Endodermal cell (in vitro differentiated cells): Measurements from ENCODE around the gene ENPP7. TPM values are rescaled to one million over a fixed set of nuclear protein-coding genes. Genes with fewer than 3 reads are reported as not detected.

Experiments used
- DNase-seq: peaks from one replicate; pipeline ENCODE4 v3.0.0-alpha.2; 2017
- H3K27ac ChIP-seq: 2 replicates; pipeline ENCODE4 v1.5.1; 2013; ENCODE audit warnings: mild to moderate bottlenecking, low read depth, low read length, moderate library complexity
- H3K27me3 ChIP-seq: 2 replicates; pipeline ENCODE4 v1.6.1; 2013; ENCODE audit warnings: mild to moderate bottlenecking, low read length, moderate library complexity; ENCODE audit not compliant: insufficient read depth, control insufficient read depth, poor library complexity, severe bottlenecking
- H3K36me3 ChIP-seq: 2 replicates; pipeline ENCODE4 v1.7.0; 2013; ENCODE audit warnings: mild to moderate bottlenecking, low read length, moderate library complexity; ENCODE audit not compliant: control insufficient read depth, insufficient read depth
- H3K4me1 ChIP-seq: one replicate; pipeline ENCODE4 v1.7.0; 2013; ENCODE audit warnings: low read length; ENCODE audit not compliant: control insufficient read depth, insufficient read depth
- H3K4me3 ChIP-seq: 2 replicates; pipeline ENCODE4 v1.5.1; 2013; ENCODE audit warnings: mild to moderate bottlenecking, low read length, moderate library complexity
- H3K9ac ChIP-seq: 2 replicates; pipeline ENCODE4 v1.6.1; 2013; ENCODE audit warnings: mild to moderate bottlenecking, low read length, moderate library complexity; ENCODE audit not compliant: poor library complexity, severe bottlenecking; ENCODE audit errors: extremely low read depth
- H3K9me3 ChIP-seq: 2 replicates; pipeline ENCODE4 v1.6.1; 2013; ENCODE audit warnings: mild to moderate bottlenecking, low read length, moderate library complexity; ENCODE audit not compliant: control insufficient read depth
- H3K27ac Mint-ChIP-seq: 2 replicates; pipeline ENCODE4 v1.8.0; 2020; ENCODE audit warnings: mixed read lengths
- H3K27me3 Mint-ChIP-seq: 2 replicates; pipeline ENCODE4 v1.8.0; 2021; ENCODE audit warnings: mild to moderate bottlenecking, mixed read lengths; ENCODE audit not compliant: insufficient read depth
- H3K36me3 Mint-ChIP-seq: 2 replicates; pipeline ENCODE4 v1.8.0; 2020; ENCODE audit warnings: low read depth, mixed read lengths
- H3K4me1 Mint-ChIP-seq: 2 replicates; pipeline ENCODE4 v1.8.0; 2020; ENCODE audit warnings: mixed read lengths
- H3K4me3 Mint-ChIP-seq: 2 replicates; pipeline ENCODE4 v1.8.0; 2020; ENCODE audit warnings: mild to moderate bottlenecking, moderate library complexity, mixed read lengths
- H3K9me3 Mint-ChIP-seq: 2 replicates; pipeline ENCODE4 v1.8.0; 2020; ENCODE audit warnings: mild to moderate bottlenecking, mixed read lengths
- CTCF ChIP-seq: fragments of 200-600 bp; sonication (generic); conservative IDR thresholded peaks from 2 replicates; pipeline ENCODE4 v1.5.0; 2021; ENCODE audit warnings: antibody characterized with exemption, mild to moderate bottlenecking
- whole genome bisulfite sequencing, 2 experiments: methylation state at CpG; one replicate each; pipeline versions ENCODE4 v1.1.5 to v1.1.7; 2013; ENCODE audit warnings: missing lambda C conversion rate in 2 of 2, mixed read lengths in 1 of 2; ENCODE audit not compliant: insufficient coverage in 1 of 2, insufficient read length in 1 of 2; 5-methylcytosine and 5-hydroxymethylcytosine counted together
- long read RNA-seq, 4 experiments: library from polyadenylated mRNA in 2 of 4; library from RNA in 1 of 4; library from capped mRNA in 1 of 4; stranded (forward) in 3 of 4; unstranded in 1 of 4; transcript quantifications; one replicate each; pipeline ENCODE4 v2.0.0, GENCODE V29; 2020 to 2021; ENCODE audit warnings: inconsistent platforms in 1 of 4
- polyA plus RNA-seq, 2 experiments: library from polyadenylated mRNA; stranded (reverse); fragments of 50-300 nt; gene quantifications; one replicate each; pipeline ENCODE4 v1.2.3, GENCODE V29; 2013
- total RNA-seq, 2 donors: library from RNA; stranded (reverse); fragmentation: NEBNext Ultra II Directional in 1 of 2; extraction: Animal tissue kit (Norgen Biotek cat#: 25700) in 1 of 2; gene quantifications; 2 replicates in 1 of 2; 3 replicates in 1 of 2; pipeline ENCODE4 v1.2.1, GENCODE V29; 2021

The ENPP7 gene
- not detected for total RNA-seq
- not detected for polyA plus RNA-seq (2013, experiment 1 of 2)
- polyA plus RNA-seq (2013, experiment 2 of 2) = not detected
- long read RNA-seq, experiment 1 = 0 reads
- long read RNA-seq, experiment 2 = 0 reads
- long read RNA-seq, experiment 3 = 0 reads
- long read RNA-seq, experiment 4 = 0 reads

GRCh38 chr17:79730769-79731483 lies at the start of gene ENPP7:
Gene ENPP7, plus strand, starts transcription at chr17:79730943. Its CDS starts 197 bp downstream, at chr17:79731140.
- no peaks in the 10 kb centered on the region for H3K9me3 Mint-ChIP-seq
- no peaks in the 10 kb centered on the region for H3K36me3 ChIP-seq
- H3K27ac Mint-ChIP-seq = no peak within 1 kb of the TSS
- no peak for TF ChIP-seq CTCF
- no peak within 1 kb of the TSS for H3K4me3 ChIP-seq
- no peak within 1 kb of the TSS for H3K9ac ChIP-seq
- 88 to 92% methylated on average over 16 to 33 of the region's 33 CpGs for WGBS, 2 experiments
- no peak within 1 kb of the TSS for H3K4me3 Mint-ChIP-seq
- H3K27me3 Mint-ChIP-seq = no peaks in the 10 kb centered on the region
- no peaks in the 10 kb centered on the region for H3K36me3 Mint-ChIP-seq
- no peaks in the 10 kb centered on the region for H3K9me3 ChIP-seq
- no peak within 1 kb of the TSS for H3K27ac ChIP-seq
- no peaks in the 10 kb centered on the region for H3K27me3 ChIP-seq
- DNase-seq = peak; percentile 46
- H3K4me1 ChIP-seq = no peaks in the 10 kb centered on the region
- H3K4me1 Mint-ChIP-seq = peaks cover 5% of the 10 kb centered on the region

- TF ChIP-seq CTCF = peak; percentile 47
- Histone ChIP-seq H3K9me3 (no peaks in the 10 kb centered on the region), H3K9ac (no peak overlapping the region), H3K36me3 (no peaks in the 10 kb centered on the region), H3K4me3 (no peak overlapping the region), H3K4me1 (no peaks in the 10 kb centered on the region), H3K27ac (no peak overlapping the region), H3K27me3 (no peaks in the 10 kb centered on the region)
- H3K27me3 Mint-ChIP-seq = peaks cover 2% of the 10 kb centered on the region
- H3K27ac Mint-ChIP-seq = no peak overlapping the region
- H3K4me1 Mint-ChIP-seq = no peaks in the 10 kb centered on the region
- no peaks in the 10 kb centered on the region for H3K9me3 Mint-ChIP-seq
- no peaks in the 10 kb centered on the region for H3K36me3 Mint-ChIP-seq
- no peak for DNase-seq
- 86 to 89% methylated on average over 7 to 14 of the region's 14 CpGs for WGBS, 2 experiments
- no peak overlapping the region for H3K4me3 Mint-ChIP-seq
These were observed 49.6 kb upstream of the ENPP7 start for GRCh38 chr17:79681101-79681621.

- WGBS, 2 experiments = 85 to 87% methylated on average over 3 to 9 of the region's 9 CpGs
- H3K36me3 Mint-ChIP-seq = no peaks in the 10 kb centered on the region
- H3K9me3 Mint-ChIP-seq = no peaks in the 10 kb centered on the region
- Histone ChIP-seq H3K4me1 (no peaks in the 10 kb centered on the region), H3K27me3 (no peaks in the 10 kb centered on the region), H3K9me3 (no peaks in the 10 kb centered on the region), H3K9ac (no peak overlapping the region), H3K4me3 (no peak overlapping the region), H3K27ac (no peak overlapping the region), H3K36me3 (no peaks in the 10 kb centered on the region)
- H3K4me3 Mint-ChIP-seq = no peak overlapping the region
- no peaks in the 10 kb centered on the region for H3K4me1 Mint-ChIP-seq
- peaks cover 2% of the 10 kb centered on the region for H3K27me3 Mint-ChIP-seq
- no peak for TF ChIP-seq CTCF
- no peak overlapping the region for H3K27ac Mint-ChIP-seq
- no peak for DNase-seq
These were observed 49.0 kb upstream of the ENPP7 start for GRCh38 chr17:79681628-79682261.
